CD4-positive, alpha-beta T cell (primary cell): ENCODE measurements around the gene COL13A1. TPM values are rescaled to one million over a fixed set of nuclear protein-coding genes. Genes with fewer than 3 reads are reported as not detected.

ENCODE experiments used
- ATAC-seq: fragments of 200-7000 bp; cut with Tn5 transposase; one replicate; pipeline ENCODE4 v1.10.0; 2022; ENCODE audit warnings: mild to moderate bottlenecking; ENCODE audit not compliant: poor library complexity
- CTCF ChIA-PET: fragments of 350-600 bp; sonication (Branson Sonifier 250); formaldehyde crosslinking; loops from one replicate; lab custom pipeline; 2021; ENCODE audit warnings: antibody characterized with exemption, inconsistent platforms; lab: Charles Lee
- POLR2A ChIA-PET: fragments of 350-600 bp; sonication (Branson Sonifier 250); formaldehyde crosslinking; loops from one replicate; lab custom pipeline; 2021; ENCODE audit warnings: antibody characterized with exemption, inconsistent platforms; lab: Charles Lee
- DNase-seq, 14 experiments: peaks; one replicate each; pipeline ENCODE4 v3.0.0-alpha.2; 2013 to 2020; ENCODE audit warnings: mixed read lengths in 2 of 14
- H3K27ac ChIP-seq, 2 donors: one replicate each; pipeline versions ENCODE4 v1.5.1 to v1.7.0; 2013; ENCODE audit warnings: low read length in 2 of 2, low read depth in 1 of 2, mild to moderate bottlenecking in 1 of 2
- H3K27me3 ChIP-seq, 2 experiments: 1 replicate in 1 of 2; 2 replicates in 1 of 2; pipeline versions ENCODE4 v1.6.1 to v1.7.0; 2013; ENCODE audit warnings: low read length in 2 of 2, control low read depth in 1 of 2, mild to moderate bottlenecking in 1 of 2, moderate library complexity in 1 of 2; ENCODE audit not compliant: insufficient read depth in 2 of 2, control insufficient read depth in 1 of 2
- H3K36me3 ChIP-seq: one replicate; pipeline ENCODE4 v1.6.1; 2013; ENCODE audit warnings: low read length, control low read depth; ENCODE audit not compliant: insufficient read depth
- H3K4me1 ChIP-seq: one replicate; pipeline ENCODE4 v1.6.1; 2013; ENCODE audit warnings: low read length, control low read depth; ENCODE audit not compliant: insufficient read depth
- H3K4me3 ChIP-seq: one replicate; pipeline ENCODE4 v1.5.1; 2013; ENCODE audit warnings: mild to moderate bottlenecking, low read length, moderate library complexity
- H3K9me3 ChIP-seq, 2 experiments: 1 replicate in 1 of 2; 2 replicates in 1 of 2; pipeline versions ENCODE4 v1.6.1 to v1.7.0; 2013; ENCODE audit warnings: low read length in 2 of 2, mild to moderate bottlenecking in 2 of 2, control low read depth in 1 of 2, moderate library complexity in 1 of 2; ENCODE audit not compliant: control insufficient read depth in 1 of 2, insufficient read depth in 1 of 2
- H3K27ac Mint-ChIP-seq: one replicate; pipeline ENCODE4 v1.8.0; 2020; ENCODE audit warnings: mixed read lengths
- H3K27me3 Mint-ChIP-seq: one replicate; pipeline ENCODE4 v1.8.0; 2021; ENCODE audit warnings: mixed read lengths
- H3K36me3 Mint-ChIP-seq: one replicate; pipeline ENCODE4 v1.8.0; 2021; ENCODE audit warnings: low read depth, mixed read lengths
- H3K4me1 Mint-ChIP-seq: one replicate; pipeline ENCODE4 v1.8.0; 2021; ENCODE audit warnings: low read depth, mixed read lengths
- H3K4me3 Mint-ChIP-seq: one replicate; pipeline ENCODE4 v1.8.0; 2020; ENCODE audit warnings: mild to moderate bottlenecking, mixed read lengths
- H3K9me3 Mint-ChIP-seq: one replicate; pipeline ENCODE4 v1.8.0; 2020; ENCODE audit warnings: mixed read lengths
- CTCF ChIP-seq: fragments of 200-600 bp; IDR thresholded peaks from one replicate; pipeline ENCODE4 v1.8.0; 2022; ENCODE audit warnings: antibody characterized with exemption, mild to moderate bottlenecking
- intact Hi-C, 2 experiments: fragments of 100-400 bp; cut with DNase I in 1 of 2; cut with micrococcal nuclease in 1 of 2; formaldehyde crosslinking; loops; one replicate each; pipeline versions ENCODE4 v1.15.1 to v1.9.0; 2023 to 2025; cut with DNase I, micrococcal nuclease
- total RNA-seq, 174 experiments: library from RNA in 2 of 174; stranded (reverse) in 2 of 174; gene quantifications; one replicate each; pipeline ENCODE4 v1.2.3 and lab custom pipeline; 2021 to 2026

COL13A1 gene
- total RNA-seq, 2 experiments from 2014 or later = not detected

- peaks cover 22% of the 10 kb centered on the region for H3K27me3 Mint-ChIP-seq
- no peaks in the 10 kb centered on the region for H3K4me1 Mint-ChIP-seq
- DNase-seq (no peak), ATAC-seq (no peak)
- intact Hi-C loops = no loop called here
- no peak for TF ChIP-seq CTCF
- Histone ChIP-seq H3K4me3 (no peak overlapping the region), H3K9me3 (no peaks in the 10 kb centered on the region), H3K27me3 (peaks cover 0 to 2% of the 10 kb centered on the region in 2 experiments), H3K36me3 (no peaks in the 10 kb centered on the region), H3K4me1 (no peaks in the 10 kb centered on the region), H3K27ac (no peak overlapping the region)
- ChIA-PET CTCF (no interaction called here), POLR2A (no interaction called here)
- no peak overlapping the region for H3K4me3 Mint-ChIP-seq
- no peak overlapping the region for H3K27ac Mint-ChIP-seq
- no peaks in the 10 kb centered on the region for H3K9me3 Mint-ChIP-seq
- H3K36me3 Mint-ChIP-seq = no peaks in the 10 kb centered on the region
Measured at GRCh38 chr10:69766161-69766910, 35.4 kb upstream of the COL13A1 start.

GRCh38 chr10:69767793-69768192 lies 33.9 kb upstream of the COL13A1 start:
- Histone ChIP-seq H3K36me3 (no peaks in the 10 kb centered on the region), H3K4me1 (no peaks in the 10 kb centered on the region), H3K27me3 (peaks cover 0 to 2% of the 10 kb centered on the region in 2 experiments), H3K27ac (no peak overlapping the region), H3K4me3 (no peak overlapping the region), H3K9me3 (peaks cover 0 to 4% of the 10 kb centered on the region in 2 experiments)
- Mint-ChIP-seq H3K4me1 (no peaks in the 10 kb centered on the region), H3K27me3 (peaks cover 12% of the 10 kb centered on the region), H3K27ac (no peak overlapping the region), H3K9me3 (no peaks in the 10 kb centered on the region), H3K4me3 (no peak overlapping the region), H3K36me3 (no peaks in the 10 kb centered on the region)
- ATAC-seq (no peak), DNase-seq (no peak)
- no peak for TF ChIP-seq CTCF
- CTCF ChIA-PET = no interaction called here
- POLR2A ChIA-PET = no interaction called here
- intact Hi-C loops = no loop called here

GRCh38 chr10:69768386-69768785 lies 33.3 kb upstream of the COL13A1 start:
- CTCF ChIA-PET = no interaction called here
- Mint-ChIP-seq H3K4me3 (no peak overlapping the region), H3K27me3 (peaks cover 12% of the 10 kb centered on the region), H3K27ac (no peak overlapping the region), H3K36me3 (no peaks in the 10 kb centered on the region), H3K9me3 (no peaks in the 10 kb centered on the region), H3K4me1 (no peaks in the 10 kb centered on the region)
- Histone ChIP-seq H3K36me3 (no peaks in the 10 kb centered on the region), H3K4me1 (no peaks in the 10 kb centered on the region), H3K27ac (no peak overlapping the region), H3K4me3 (no peak overlapping the region), H3K27me3 (peaks cover 0 to 2% of the 10 kb centered on the region in 2 experiments), H3K9me3 (peaks cover 0 to 9% of the 10 kb centered on the region in 2 experiments)
- DNase-seq = no peak
- no peak for ATAC-seq
- intact Hi-C loops = no loop called here
- POLR2A ChIA-PET = no interaction called here
- no peak for TF ChIP-seq CTCF
